Prostate gland (tissue), 2 donors: ENCODE measurements around the gene PCNX1. TPM values are rescaled to one million over a fixed set of nuclear protein-coding genes. Genes with fewer than 3 reads are reported as not detected.

Experiments used
- DNase-seq: peaks from one replicate; pipeline ENCODE4 v3.0.0-alpha.2; 2019; ENCODE audit warnings: low spot score
- H3K27ac ChIP-seq, 2 donors: fragments of 200-600 bp; sonication (generic); 2 replicates each; pipeline ENCODE4 v1.5.1; 2017 to 2019
- H3K27me3 ChIP-seq: fragments of 200-600 bp; sonication (generic); replicated peaks from 2 replicates; pipeline ENCODE4 v1.5.1; 2019; ENCODE audit not compliant: insufficient read depth
- H3K36me3 ChIP-seq, 2 donors: fragments of 200-600 bp; sonication (generic); 1 replicate in 1 of 2; 2 replicates in 1 of 2; pipeline versions ENCODE4 v1.5.1 to v1.8.1; 2017 to 2019
- H3K4me1 ChIP-seq: fragments of 200-600 bp; sonication (generic); replicated peaks from 2 replicates; pipeline ENCODE4 v1.5.1; 2019
- H3K4me3 ChIP-seq, 2 donors: fragments of 200-600 bp; sonication (generic); 2 replicates each; pipeline ENCODE4 v1.5.1; 2017 to 2019
- H3K9me3 ChIP-seq: fragments of 200-600 bp; sonication (generic); 2 replicates; pipeline ENCODE4 v1.5.1; 2017
- CTCF ChIP-seq, 4 experiments: fragments of 200-600 bp in 2 of 4; fragments of 450-650 bp in 2 of 4; sonication (generic) in 2 of 4; IDR thresholded peaks; 1 replicate in 3 of 4; 2 replicates in 1 of 4; pipeline ENCODE4 v1.5.1; 2016 to 2019; ENCODE audit warnings: antibody characterized with exemption in 4 of 4, mild to moderate bottlenecking in 2 of 4, moderate library complexity in 2 of 4
- POLR2A ChIP-seq: fragments of 450-650 bp; IDR thresholded peaks from one replicate; pipeline ENCODE4 v1.6.1; 2016; ENCODE audit warnings: antibody characterized with exemption, mild to moderate bottlenecking
- POLR2AphosphoS5 ChIP-seq: sonication (generic); formaldehyde crosslinking; IDR thresholded peaks from one replicate; pipeline ENCODE4 v1.6.1; 2017; ENCODE audit warnings: antibody characterized with exemption
- WGBS: methylation state at CpG from one replicate; pipeline ENCODE4 v1.1.5; 2018; 5-methylcytosine and 5-hydroxymethylcytosine counted together
- intact Hi-C: fragments of 100-400 bp; cut with DNase I; formaldehyde crosslinking; loops from one replicate; pipeline ENCODE4 v1.14.2; 2022
- total RNA-seq, 2 donors: library from RNA; depleted of rRNA; stranded (reverse); fragments of >200 nt; gene quantifications; one replicate each; pipeline ENCODE4 v1.1.0, GENCODE V29; 2016

PCNX1 gene
- total RNA-seq, 2 donors from 2014 or later = 24.5 to 66.5 TPM

GRCh38 chr14:70921669-70922068 lies 14.4 kb downstream of the PCNX1 start:
- no peak for DNase-seq
- no peaks in the 10 kb centered on the region for H3K4me1 ChIP-seq
- TF ChIP-seq POLR2A (no peak), POLR2AphosphoS5 (no peak), CTCF (IDR thresholded peaks at IDR 0.05) (no peak)
- intact Hi-C loops = no loop called here
- no peaks in the 10 kb centered on the region for H3K36me3 ChIP-seq
- no peaks in the 10 kb centered on the region for H3K9me3 ChIP-seq
- H3K4me3 ChIP-seq = no peak overlapping the region
- H3K27me3 ChIP-seq = no peaks in the 10 kb centered on the region
- no peak overlapping the region for H3K27ac ChIP-seq
- whole genome bisulfite sequencing = 87% methylated on average over 1 of the region's 1 CpG

DNA sequence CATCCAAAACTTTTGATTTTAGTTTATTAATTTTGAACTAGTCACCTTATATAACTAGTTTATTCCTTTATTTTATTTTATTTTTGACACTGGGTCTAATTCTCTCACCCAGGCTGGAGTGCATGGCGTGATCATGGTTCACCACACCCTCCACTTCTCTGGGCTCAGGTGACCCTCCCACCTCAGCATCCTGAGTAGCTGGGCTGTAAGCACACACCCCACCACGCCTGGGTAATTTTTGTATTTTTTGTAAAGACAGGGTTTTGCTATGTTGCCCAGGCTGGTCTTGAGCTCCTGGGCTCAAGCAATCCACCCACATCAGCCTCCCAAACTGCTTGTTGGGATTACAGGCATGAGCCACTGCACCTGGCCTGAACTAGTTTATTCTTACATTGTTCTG lies 17.3 kb downstream of the PCNX1 start:
- Histone ChIP-seq H3K36me3 (no peaks in the 10 kb centered on the region), H3K4me1 (no peaks in the 10 kb centered on the region), H3K27me3 (no peaks in the 10 kb centered on the region), H3K27ac (no peak overlapping the region), H3K4me3 (no peak overlapping the region), H3K9me3 (no peaks in the 10 kb centered on the region)
- 83% methylated on average over 2 of the region's 2 CpGs for WGBS
- no peak for TF ChIP-seq CTCF (IDR thresholded peaks at IDR 0.05)
- intact Hi-C loops = no loop called here
- no peak for DNase-seq

GRCh38 chr14:70926235-70926830 lies 19.1 kb downstream of the PCNX1 start:
- no peaks in the 10 kb centered on the region for H3K4me1 ChIP-seq
- H3K36me3 ChIP-seq = no peaks in the 10 kb centered on the region
- no peak for DNase-seq
- H3K27me3 ChIP-seq = no peaks in the 10 kb centered on the region
- intact Hi-C loops = no loop called here
- no peak overlapping the region for H3K27ac ChIP-seq
- TF ChIP-seq POLR2AphosphoS5 (no peak), CTCF (IDR thresholded peaks at IDR 0.05) (no peak), POLR2A (no peak)
- 79% methylated on average over 5 of the region's 5 CpGs for WGBS
- no peak overlapping the region for H3K4me3 ChIP-seq
- no peaks in the 10 kb centered on the region for H3K9me3 ChIP-seq

DNA sequence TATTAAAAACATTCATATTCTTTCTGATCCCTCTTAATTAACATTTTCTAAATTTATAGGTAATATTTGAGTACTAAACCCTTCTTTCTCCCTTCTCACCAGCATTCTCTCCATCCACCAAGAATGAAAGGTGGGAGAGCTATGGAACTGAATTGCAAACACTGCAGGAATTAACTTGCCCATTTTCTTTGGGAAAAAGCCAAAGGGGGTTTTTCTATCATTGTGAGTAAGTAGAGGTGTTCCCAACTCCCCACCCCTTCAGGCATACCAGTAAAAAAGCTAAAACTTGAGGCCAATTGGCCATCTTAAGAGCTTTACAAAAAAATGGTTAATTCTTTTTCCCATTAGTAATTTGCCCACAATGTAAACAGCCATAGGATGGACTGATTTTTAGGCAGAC lies 23.7 kb downstream of the PCNX1 start:
- intact Hi-C loops = no loop called here
- H3K4me1 ChIP-seq = no peaks in the 10 kb centered on the region
- no peak overlapping the region for H3K27ac ChIP-seq
- no peak for TF ChIP-seq POLR2A
- TF ChIP-seq CTCF (IDR thresholded peaks at IDR 0.05) = no peak
- no peak for TF ChIP-seq POLR2AphosphoS5
- no peaks in the 10 kb centered on the region for H3K36me3 ChIP-seq
- H3K27me3 ChIP-seq = no peaks in the 10 kb centered on the region
- H3K9me3 ChIP-seq = no peaks in the 10 kb centered on the region
- no peak overlapping the region for H3K4me3 ChIP-seq
- DNase-seq = no peak

GRCh38 chr14:70934084-70934483 lies 26.8 kb downstream of the PCNX1 start:
- Histone ChIP-seq H3K27ac (no peak overlapping the region), H3K4me1 (no peaks in the 10 kb centered on the region), H3K4me3 (no peak overlapping the region), H3K36me3 (no peaks in the 10 kb centered on the region), H3K9me3 (no peaks in the 10 kb centered on the region), H3K27me3 (no peaks in the 10 kb centered on the region)
- intact Hi-C loops = no loop called here
- 66% methylated on average over 5 of the region's 5 CpGs for whole genome bisulfite sequencing
- TF ChIP-seq CTCF (IDR thresholded peaks at IDR 0.05) (no peak), POLR2AphosphoS5 (no peak), POLR2A (no peak)
- no peak for DNase-seq
